CD4-positive, alpha-beta T cell treated with Interleukin-12 subunit alpha and Interleukin-12 subunit beta, for 1 hour (primary cell): ENCODE measurements around the gene SUSD3.
"Not testable (repeated sequence)": the region's sequence is repeated elsewhere in the genome, so short reads cannot be mapped to it uniquely, and the experiment has no call there.

ENCODE experiments used
- DNase-seq: peaks from one replicate; pipeline ENCODE4 v3.0.0-alpha.2; 2020

Gene SUSD3

GRCh38 chr9:93114169-93114983 lies 55.9 kb downstream of the SUSD3 start:
- DNase-seq: no peak

GRCh38 chr9:93114984-93115335 lies 56.5 kb downstream of the SUSD3 start:
- no peak for DNase-seq

GRCh38 chr9:93115486-93116071 lies 57.1 kb downstream of the SUSD3 start:
- DNase-seq: no peak

GRCh38 chr9:93116072-93116961 lies 57.8 kb downstream of the SUSD3 start:
- no peak for DNase-seq

- DNase-seq: not testable (repeated sequence)
These were observed 59.0 kb downstream of the SUSD3 start for GRCh38 chr9:93117521-93117920.

GRCh38 chr9:93117924-93118862 lies 59.7 kb downstream of the SUSD3 start:
- no peak for DNase-seq

GRCh38 chr9:93118863-93119702 lies 60.6 kb downstream of the SUSD3 start:
- no peak for DNase-seq

- DNase-seq: no peak
These were observed 61.1 kb downstream of the SUSD3 start for GRCh38 chr9:93119703-93119952.

GRCh38 chr9:93119953-93120845 lies 61.7 kb downstream of the SUSD3 start:
- peak; percentile 56 for DNase-seq

- DNase-seq: no peak
These were observed 62.4 kb downstream of the SUSD3 start for GRCh38 chr9:93120846-93121315.

- DNase-seq: no peak
These were observed 63.1 kb downstream of the SUSD3 start for GRCh38 chr9:93121316-93122241.

- DNase-seq: no peak
These were observed 64.3 kb downstream of the SUSD3 start for GRCh38 chr9:93122721-93123221.

- no peak for DNase-seq
These were observed 65.2 kb downstream of the SUSD3 start for GRCh38 chr9:93123561-93124283.

- no peak for DNase-seq
These were observed 66.3 kb downstream of the SUSD3 start for GRCh38 chr9:93124793-93125192.

GRCh38 chr9:93125331-93125894 lies 66.9 kb downstream of the SUSD3 start:
- no peak for DNase-seq

GRCh38 chr9:93126151-93126781 lies 67.8 kb downstream of the SUSD3 start:
- peak; percentile 38 for DNase-seq

GRCh38 chr9:93126825-93127368 lies 68.4 kb downstream of the SUSD3 start:
- DNase-seq: no peak
